ENCODE measurements around the gene CATSPER1.
A peak's percentile ranks its signal among the peaks of the same experiment; 100 is the strongest.

CATSPER1 gene

DNA sequence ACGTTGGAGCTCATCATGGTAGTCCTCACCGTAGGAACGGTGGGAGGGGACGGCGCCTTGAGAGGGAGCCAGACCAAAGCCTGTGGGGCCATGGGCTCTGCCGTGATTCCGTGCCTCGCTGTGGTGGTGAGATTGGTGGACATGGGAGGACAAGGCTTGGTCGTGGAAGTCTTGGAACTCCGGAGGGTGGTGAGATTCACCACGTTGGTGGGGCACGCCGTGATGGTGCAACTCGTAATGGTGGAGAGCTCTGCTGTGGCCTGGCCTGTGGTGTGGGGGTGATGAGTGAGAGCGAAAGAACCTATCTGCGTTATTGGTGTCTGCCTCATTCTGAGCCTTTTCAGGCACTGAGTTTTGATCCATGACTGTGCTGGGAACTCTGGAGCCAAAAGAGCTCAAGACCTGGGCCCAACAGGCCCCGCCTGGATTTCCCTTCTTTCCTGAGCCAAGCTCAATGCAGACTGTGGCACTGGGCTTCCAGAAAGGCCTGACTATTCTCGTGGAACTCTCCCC, at the start of gene CATSPER1:
TSS of gene CATSPER1 (minus strand) at position 463 of the 513 bp plus-strand sequence. CDS start at position 363, 100 bp downstream.
- no peak for DNase-seq

DNA sequence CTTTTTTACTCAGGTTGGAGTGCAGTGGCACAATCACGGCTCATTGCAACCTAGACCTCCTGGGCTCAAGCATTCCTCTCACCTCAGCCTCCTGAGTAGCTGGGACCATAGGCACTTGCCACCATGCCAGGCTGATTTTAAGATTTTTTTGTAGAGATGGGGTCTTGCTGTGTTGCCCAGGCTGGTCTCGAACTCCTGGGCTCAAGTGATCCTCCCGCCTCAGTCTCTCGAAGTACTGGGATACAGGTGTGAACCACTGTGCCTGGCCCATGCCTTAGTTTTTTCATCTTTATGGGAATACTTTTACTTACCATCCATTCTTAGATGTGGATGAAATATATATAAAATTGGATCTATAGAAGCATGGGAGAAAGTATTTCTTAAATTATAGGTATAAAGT, 49.0 kb upstream of the CATSPER1 start:
- DNase-seq = no peak

DNA sequence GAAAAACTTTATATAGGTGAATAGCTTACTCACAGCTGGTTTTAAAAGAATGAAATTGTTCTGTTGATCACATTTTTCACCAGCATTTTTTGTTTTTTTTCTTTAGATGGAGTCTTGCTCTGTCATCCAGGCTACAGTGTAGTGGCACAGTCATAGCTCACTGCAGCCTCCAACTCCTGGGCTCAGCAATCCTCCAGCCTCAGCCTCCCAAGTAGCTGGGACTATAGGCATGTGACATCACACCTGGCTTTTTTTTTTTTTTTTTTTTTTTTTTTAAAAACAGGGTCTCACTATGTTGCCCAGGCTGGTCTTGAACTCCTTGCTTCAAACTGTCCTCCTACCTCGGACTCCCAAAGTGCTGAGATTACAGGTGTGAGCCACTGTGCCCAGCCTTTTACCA, 47.4 kb upstream of the CATSPER1 start:
- DNase-seq = no peak

DNA sequence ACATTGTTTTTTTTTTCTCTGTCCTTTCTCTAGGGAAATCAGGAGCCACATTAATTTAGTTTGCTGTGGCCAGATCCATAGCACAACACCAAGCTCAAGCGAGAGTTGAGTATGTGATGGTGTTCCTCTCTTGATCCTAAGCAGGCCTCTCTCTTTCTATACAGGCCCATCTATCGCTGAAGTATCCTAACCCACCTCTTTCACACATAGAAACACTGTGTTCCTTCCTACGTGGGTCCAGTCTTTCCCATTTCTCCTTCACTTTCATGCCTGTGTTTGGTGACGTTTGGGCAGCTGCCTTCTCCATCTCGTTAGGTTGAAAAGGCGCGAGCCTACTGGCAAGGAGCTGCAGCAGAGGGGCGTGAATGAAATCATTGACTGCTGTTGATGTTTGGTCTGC, 46.2 kb upstream of the CATSPER1 start:
- DNase-seq = no peak

DNA sequence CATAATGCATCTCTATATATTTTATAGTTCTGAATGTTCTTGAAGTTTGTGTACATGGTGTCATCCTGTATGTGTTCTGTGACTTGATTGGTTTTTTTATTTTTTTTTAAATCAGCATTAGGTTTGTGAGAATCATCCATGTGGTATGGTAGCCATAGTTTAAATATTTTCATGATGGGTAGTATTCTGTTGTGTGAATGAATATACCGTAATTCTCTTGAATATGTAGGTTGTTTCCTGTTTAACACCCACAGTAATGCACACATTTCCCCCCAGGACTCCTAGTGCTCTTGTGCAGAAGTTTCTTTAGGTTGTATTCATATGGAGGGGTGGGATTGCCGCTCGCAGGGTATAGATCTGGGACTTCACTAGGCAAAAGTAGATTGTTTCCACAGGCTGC, 45.8 kb upstream of the CATSPER1 start:
- DNase-seq = no peak

DNA sequence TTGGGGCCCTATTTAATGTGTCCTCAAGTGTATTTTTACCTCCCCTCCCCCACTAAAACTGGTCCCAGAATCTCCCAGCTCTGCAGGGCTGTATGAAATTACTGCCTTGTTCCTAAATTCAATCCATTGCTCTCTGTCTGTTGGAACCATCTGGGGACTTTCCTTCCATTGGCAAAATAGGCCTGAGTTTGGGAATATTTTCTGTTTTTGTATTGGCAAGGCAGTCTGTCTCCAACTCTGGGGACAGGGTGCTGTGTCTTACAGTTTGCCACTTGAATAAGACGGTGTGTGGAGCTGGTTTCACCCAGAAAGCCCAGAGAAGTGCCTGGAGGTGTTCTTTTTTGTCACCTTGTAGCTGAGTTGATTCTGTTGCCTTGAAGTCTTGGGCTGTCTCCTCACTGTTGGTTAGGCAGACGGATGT, 45.1 kb upstream of the CATSPER1 start:
- DNase-seq = no peak

DNA sequence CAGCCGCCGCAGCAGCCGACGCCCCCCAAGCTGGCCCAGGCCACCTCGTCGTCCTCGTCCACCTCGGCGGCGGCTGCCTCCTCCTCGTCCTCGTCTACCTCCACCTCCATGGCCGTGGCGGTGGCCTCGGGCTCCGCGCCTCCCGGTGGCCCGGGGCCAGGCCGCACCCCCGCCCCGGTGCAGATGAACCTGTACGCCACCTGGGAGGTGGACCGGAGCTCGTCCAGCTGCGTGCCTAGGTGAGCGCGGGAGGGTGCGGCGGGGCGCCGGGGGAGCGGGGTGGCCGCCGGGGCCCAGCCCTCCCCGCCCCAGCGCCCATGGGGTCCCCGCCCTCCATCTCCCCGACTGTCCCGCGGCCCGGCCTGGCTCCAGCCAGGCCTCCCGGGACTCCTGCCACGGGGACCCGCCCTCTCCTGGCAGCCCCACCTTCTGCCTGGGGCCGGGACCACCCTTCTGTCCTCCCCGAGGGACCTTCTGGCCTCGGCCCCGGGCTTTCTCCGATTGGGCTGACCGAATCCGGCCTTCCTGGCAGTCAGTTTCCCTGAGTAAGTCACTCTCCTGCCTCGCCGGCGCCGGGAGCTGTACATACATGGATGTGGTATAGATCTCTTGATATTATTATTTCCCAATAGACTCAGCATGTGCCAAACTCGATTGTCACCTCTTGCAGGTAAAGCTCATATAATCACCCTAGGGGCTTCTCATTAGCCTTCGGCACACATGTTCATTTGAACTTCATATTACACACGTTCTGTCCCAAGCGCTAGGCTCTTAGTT, 44.5 kb upstream of the CATSPER1 start:
- DNase-seq = no peak

DNA sequence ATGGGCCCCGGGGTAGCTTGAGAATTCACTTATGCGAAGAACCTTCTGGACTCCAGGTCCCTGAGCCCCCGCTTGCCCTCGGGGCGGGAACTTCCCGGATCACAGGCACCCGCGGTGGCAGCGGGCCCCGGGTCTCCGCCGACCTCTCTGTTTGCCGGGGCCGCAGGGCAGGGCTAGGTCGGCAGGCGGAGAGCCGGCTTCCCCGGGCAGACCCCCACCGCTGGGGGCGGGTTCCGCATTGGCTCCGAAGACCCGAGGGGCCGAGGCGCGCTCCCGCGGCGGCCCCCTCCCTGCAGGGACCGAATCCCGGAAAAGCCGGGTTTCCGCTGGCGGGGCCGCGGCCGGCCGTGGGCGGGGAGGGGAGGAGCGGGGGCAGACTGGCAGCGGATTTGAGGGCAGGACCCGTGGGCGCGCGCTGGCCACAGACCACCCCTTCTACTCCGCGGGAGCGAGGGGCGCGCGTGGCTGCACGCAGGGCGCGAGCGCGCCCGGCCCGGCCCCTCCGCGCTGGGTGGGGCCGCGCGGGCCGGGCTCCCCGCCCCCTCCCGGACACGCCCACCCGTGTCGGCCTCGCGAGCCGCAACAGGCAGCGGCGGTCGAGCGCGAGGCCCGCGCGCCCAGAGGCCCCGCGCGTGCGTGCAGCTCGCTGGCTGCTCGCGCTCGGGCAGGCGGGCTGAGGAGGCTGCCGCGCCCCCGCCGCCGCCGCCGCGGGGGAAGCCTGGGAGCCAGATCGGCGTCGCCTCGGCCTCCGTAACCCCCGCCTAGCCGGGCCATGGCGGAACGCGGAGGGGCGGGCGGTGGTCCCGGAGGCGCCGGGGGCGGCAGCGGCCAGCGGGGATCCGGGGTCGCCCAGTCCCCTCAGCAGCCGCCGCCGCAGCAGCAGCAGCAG, 43.7 kb upstream of the CATSPER1 start, which contains the start of gene PACS1:
TSS of gene PACS1 (plus strand) at position 558 of the 889 bp plus-strand sequence. CDS start at position 773, 215 bp downstream.
- DNase-seq = peak; percentile 76

DNA sequence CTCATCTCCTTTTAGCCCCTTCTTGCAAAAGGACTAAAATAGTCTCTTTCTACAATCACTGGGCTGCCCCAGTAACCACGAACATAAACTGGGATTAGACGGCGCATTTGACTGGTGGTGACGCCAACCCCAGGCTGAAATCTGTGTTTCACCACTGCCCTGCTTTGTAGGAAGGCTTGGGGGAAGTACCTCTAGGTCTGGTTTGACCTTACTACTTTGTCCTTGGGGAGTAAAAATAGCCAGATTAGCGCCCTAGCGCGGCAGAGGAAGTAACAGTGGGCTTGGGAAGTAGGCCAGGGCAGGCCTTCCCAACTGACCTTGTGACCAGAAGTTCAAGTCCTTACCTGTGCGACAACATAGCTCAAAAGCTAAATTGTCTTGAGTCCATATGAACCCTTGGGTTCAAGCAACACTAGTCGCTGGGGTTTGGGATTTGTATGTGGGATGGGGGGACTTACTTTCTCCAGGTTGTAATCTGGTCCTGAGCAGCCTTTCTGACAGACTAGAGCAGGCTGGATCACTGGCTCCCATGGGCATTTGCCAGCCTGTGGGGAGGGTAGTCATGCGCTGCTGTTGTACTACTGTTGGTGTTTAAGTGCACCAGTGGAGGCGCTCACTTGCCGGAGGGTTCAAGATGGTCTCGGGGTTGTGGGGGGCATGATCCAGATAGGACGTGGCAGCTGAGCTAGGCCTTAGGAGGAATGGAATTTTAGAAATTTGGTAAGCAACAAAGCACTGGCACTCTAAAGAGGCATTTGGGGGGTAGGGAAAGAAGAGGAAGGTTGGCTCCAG, 42.8 kb upstream of the CATSPER1 start:
- DNase-seq = peak; percentile 92

DNA sequence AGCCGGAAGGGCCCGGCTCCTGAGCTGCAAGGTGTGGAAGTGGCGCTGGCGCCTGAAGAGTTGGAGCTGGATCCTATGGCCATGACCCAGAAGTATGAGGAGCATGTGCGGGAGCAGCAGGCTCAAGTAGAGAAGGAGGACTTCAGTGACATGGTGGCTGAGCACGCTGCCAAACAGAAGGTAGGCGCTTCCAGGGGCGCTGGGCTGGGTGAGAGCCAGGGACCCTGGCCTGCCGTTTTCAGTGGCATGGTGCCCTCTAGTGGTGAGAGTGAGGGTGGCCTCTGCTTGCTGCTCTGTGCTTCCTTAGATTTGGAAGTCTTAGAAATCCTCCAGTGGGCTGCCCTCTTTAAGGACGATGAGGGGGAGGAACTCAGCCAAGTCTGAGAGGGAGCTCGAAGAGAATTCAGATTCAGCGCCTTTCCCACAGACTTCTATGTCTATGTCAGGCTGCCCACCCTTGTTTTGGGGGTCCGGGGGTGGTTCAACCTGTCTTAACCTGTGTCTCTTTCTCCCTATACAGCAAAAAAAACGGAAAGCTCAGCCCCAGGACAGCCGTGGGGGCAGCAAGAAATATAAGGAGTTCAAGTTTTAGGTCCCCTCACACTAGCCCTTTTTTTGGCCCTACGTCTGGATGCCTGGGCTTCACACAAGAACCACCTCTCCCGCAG, 42.0 kb upstream of the CATSPER1 start:
- peak; percentile 57 for DNase-seq

DNA sequence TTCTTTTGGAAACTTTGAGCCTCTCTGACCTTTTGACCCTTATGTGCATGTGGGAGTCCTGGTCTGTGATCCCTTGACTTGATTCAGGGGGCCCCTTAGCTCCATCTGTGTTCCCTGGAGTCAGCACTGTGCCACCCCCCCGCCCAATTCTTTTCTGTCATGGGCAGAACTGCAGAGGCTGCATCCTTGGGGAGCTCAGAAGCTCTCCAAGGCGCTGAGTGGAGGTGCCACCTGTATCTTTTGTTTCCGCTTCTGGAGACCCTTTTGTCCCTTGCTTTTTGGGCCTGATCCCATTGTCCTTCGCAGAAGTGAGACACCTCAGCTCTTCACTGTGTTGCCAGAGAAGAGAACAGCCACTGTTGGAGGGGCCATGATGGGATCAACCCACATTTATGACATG, 41.4 kb upstream of the CATSPER1 start:
- DNase-seq = no peak

DNA sequence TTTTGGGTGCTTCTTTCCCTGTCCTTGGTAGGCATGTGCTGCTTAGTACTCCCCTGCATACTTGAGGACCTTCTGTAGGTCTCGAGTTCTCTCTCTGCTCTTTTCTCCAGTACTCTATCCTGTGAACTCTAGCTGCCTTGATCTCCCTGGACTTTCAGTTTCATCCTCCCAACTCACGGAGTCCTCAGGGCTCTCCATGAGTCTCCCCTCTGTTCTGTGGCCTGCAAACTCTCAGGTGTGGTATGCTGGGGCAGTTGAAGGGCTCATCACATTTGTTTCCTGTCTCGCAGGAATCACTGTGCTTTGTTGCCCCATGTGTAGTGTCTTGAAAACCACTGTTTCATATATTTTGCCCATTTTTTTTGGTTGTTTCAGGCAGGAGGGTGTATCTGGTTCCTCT, 40.5 kb upstream of the CATSPER1 start:
- peak; percentile 46 for DNase-seq

DNA sequence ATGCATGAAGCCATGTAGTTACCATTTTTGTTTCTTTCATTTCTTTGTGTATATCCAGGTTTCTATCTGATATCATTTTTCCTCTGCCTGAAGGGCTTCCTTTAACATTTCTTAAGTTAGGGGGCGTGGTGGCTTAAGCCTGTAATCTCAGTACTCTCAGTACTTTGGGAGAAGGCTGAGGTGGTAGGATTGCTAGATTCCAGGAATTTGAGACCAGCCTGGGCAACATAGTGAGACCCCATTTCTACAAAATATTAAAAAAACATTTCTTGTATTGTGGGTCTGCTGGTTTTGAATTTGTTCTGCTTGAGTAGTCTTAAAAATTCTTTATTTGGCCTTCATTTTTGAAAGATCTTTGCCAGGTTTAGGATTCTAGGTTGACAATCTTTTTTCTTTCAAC, 38.3 kb upstream of the CATSPER1 start:
- DNase-seq = no peak

DNA sequence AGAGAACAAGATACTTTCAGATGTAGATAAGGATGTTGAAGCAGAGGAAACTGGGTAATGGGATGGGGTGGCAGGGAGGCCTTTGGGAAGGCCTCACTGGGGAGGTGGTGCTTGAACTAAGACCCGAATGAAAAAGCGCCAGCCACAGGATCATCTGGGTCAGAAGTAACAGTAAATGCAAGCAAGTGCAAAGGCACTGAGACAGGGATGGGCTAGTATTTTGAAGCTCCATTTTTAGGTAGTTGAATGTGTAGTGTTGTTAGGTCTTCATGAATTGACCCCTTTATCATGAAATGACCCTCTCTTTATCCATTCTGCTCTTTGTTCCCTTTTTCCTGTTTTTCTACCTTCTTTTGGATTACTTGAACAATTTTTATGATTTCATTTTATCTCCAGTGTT, 37.6 kb upstream of the CATSPER1 start:
- DNase-seq = no peak

DNA sequence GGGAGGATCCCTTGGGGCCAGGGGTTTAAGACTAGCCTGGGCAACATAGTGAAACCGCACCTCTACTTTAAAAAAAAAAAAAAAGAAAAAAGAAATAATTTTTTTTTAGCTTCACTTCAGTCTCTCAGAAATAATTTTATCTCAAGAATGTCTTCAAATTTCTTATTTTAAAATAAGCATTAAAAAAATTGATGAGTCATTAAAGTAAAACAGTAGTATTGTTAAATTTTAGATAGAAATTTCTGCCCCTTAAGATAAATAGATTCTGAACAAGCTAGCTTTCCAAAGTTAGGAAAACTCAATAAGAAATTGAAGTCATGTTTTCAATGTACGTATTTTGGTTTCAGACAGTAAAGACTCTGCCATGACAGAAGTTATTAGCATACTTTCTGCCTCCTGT, 36.1 kb upstream of the CATSPER1 start:
- DNase-seq = no peak

DNA sequence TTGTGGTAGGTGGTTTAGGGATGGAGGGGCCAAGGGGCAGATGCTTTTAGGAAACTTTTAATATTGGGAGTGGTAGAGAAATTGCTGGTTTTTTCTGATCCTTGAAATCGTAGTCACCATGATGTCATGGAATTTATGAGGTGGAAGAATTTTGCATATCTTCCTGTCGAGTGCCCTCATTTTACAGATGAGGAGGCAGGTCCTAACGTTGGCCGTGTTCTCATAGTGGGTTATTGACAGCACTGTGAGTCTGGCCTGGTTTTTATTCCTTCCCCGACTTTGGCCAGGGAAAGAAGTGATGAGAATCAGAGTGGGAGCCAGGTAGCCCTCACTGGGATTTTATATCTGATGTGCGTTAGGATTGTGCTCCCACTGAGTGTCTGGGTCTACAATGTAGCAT, 35.0 kb upstream of the CATSPER1 start:
- DNase-seq = no peak

DNA sequence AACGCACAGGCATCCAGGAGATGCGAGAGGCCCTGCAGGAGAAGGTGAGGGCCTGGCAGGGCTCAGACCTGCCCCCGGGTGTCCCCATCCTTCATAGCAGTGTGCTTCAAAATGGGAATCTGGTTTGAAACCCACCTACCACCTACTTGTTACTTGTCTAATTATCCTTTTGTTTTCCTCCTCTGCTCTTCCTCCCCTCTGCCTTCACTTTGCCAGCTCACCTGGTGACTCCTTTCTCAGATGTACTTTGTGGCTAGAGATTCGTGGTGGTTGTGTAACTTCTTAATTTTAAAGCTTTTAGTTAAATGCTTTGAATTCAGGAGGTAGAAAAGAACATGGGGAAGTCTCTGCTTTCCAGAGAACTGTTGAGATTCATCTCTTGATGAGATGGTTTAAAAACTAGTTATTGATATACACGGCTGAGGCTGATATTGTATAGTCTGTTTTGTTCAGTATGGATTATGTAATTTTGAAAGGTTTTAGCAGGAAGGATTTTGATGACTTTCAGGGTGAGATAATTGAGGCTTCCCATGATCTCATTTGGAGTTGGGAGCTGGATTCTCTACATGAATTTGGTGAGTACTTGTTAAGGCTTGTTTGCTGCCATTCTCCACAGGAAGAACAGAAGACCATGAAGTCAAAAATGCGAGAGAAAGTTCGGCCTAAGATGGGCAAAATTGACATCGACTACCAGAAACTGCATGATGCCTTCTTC, 33.8 kb upstream of the CATSPER1 start:
- DNase-seq = no peak

DNA sequence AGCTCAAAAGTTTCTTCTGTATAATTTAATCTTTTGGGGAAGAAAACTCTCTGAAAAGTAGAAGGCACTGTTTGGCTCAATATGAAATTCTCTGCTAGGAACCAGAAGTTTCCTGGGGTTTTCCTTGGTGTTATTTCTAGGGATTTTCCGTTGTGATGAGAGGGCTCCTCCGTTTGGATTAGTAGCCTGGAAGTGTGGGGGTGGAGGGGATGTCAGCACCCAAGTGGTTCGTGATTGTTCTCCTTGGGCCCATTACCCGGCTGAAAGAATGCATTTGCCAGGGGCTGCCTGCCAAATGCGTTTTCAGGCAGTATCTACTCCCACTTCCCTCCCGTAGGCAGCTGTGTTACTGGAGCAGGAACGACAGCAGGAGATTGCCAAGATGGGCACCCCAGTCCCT, 30.2 kb upstream of the CATSPER1 start:
- DNase-seq = peak; percentile 31

DNA sequence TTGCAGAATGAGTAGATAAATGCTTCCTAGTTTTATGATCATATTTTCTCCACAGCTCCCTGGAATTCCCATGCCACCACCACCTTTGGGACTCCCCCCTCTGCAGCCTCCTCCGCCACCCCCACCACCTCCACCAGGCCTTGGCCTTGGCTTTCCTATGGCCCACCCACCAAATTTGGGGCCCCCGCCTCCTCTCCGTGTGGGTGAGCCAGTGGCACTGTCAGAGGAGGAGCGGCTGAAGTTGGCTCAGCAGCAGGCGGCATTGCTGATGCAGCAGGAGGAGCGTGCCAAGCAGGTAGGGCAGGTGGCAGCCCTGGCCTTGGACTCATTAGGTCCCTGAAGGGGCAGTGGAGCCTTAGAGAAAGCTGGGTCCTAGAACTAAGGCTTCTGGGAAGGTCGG, 28.7 kb upstream of the CATSPER1 start:
- no peak for DNase-seq

DNA sequence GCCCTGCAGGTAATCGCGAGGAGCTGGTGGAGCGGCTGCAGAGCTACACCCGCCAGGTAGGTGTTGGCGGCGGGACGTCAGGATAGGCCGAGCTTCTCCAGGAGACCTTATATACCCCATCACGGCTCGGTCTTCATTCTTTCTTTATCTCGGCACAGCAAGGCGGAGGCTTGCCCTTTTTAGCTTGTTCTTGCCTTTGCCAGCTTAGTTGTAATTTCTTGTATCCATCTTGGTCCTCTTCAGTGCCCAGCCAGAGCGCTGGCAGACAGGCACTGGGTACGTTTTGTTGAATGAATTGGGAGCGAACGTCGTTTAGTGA, 26.3 kb upstream of the CATSPER1 start:
- no peak for DNase-seq

DNA sequence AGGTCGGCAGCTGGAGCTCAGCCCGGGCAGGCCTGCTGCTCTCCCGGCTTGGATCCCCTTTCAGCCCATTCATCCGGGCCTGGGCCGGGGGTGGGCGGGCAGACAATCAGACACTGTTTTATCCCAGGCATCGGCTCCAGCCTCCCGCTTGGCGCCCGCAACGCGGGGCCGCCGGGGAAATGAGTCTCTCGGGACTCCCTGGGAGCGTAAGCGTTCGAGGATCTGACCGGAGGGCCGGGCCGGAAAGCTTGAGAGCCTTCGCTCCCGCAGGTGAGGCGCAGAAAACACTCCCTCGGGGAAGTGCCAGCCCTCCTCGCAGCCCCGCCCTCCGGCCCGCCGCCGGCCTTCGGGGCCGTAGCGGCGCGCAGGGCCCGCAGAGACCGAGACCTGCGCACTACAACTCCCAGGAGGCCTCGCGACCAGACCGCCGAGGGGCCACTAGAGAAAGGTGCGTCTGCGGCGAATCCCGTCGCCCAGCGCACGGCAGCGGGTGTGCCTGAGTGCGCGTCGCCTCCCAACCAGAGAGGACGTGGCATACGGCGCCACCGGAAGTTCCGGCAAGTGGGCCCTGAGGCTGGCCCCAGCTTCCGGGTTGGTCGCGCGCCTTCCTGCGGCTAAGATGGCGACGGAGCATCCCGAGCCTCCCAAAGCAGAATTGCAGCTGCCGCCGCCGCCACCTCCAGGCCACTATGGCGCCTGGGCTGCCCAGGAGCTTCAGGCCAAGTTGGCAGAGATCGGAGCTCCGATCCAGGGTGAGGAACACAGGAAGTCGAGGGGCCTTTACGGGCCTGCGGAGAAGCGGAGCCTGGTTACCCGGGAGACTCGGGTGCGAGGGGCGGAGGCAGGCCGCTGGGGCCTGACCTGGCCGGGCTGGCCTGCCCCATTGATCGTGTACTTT, 25.7 kb upstream of the CATSPER1 start, which contains the start of gene SF3B2:
TSS of gene SF3B2 (plus strand) at position 599 of the 898 bp plus-strand sequence. CDS start at position 620, 21 bp downstream.
- DNase-seq = peak; percentile 98

All from inflammatory macrophage treated with lipopolysaccharide for 4 hours (primary cell).